ENCODE results near the gene SSTR5. TPM values are rescaled to one million over a fixed set of nuclear protein-coding genes. Genes with fewer than 3 reads are reported as not detected.

The SSTR5 gene
- total and polyA plus RNA-seq, 4 donors = 0.23 TPM; not detected in 3

DNA sequence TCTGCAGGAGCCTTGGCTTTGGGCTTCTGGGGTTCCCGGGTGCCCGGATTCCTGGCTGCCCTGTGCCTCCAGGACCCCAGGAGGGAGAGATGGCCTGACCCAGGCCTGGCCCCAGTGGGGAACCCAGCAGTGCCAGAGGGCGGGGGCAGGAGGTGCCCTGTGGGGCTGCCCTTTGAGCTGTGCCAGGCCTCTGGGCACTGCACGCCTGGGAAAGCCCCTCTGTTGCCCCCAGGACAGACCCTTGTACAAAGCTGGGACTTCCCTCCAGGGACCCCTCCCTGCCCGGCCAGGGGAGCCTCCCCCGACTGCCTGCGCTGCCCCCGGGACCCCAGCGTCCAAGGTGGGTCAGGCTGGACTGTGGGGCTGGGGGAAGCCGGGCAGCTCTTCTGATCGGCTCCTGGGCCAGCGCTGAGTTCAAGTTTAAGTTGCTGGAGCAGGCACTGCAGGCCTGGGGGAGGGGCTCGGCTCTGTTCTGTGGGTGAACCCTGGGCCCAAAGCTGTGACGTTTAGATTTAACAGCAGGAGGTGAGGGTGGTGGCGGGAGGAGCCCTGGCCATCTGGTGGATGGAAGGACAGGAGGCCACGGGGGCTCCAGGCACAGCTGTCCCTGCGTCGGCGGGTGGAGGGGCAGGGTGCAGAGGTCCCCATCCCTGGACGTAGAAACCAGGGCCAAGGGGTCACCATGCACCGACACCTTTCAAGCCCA lies 51.1 kb downstream of the SSTR5 start:
- 70 to 71% methylated on average over 21 of the region's 21 CpGs for WGBS, 2 donors
- no peak for ATAC-seq (ENCODE audit: insufficient read depth, low FRiP score)
- no peaks in the 10 kb centered on the region for H3K4me1 ChIP-seq (ENCODE audit: control insufficient read depth in 5 of 5, insufficient read depth in 5 of 5, low read length in 5 of 5)
- H3K9me3 ChIP-seq (ENCODE audit: control insufficient read depth in 4 of 4, insufficient read depth in 3 of 4, low read length in 3 of 4) = peaks cover 0 to 2% (median 0%) of the 10 kb centered on the region in 4 donors
- no peak overlapping the region for H3K27ac ChIP-seq (ENCODE audit: low read depth in 1 of 2, low read length in 1 of 2)
- H3K9ac ChIP-seq (ENCODE audit: insufficient read depth in 1 of 2, low read length in 2 of 2) = no peak overlapping the region
- no peak overlapping the region for H3K4me3 ChIP-seq
- H3K27me3 ChIP-seq (ENCODE audit: control insufficient read depth in 3 of 3, insufficient read depth in 3 of 3, low read length in 2 of 3) = peaks cover 0 to 33% (median 7%) of the 10 kb centered on the region in 3 donors
- TF ChIP-seq, protein P1, sequence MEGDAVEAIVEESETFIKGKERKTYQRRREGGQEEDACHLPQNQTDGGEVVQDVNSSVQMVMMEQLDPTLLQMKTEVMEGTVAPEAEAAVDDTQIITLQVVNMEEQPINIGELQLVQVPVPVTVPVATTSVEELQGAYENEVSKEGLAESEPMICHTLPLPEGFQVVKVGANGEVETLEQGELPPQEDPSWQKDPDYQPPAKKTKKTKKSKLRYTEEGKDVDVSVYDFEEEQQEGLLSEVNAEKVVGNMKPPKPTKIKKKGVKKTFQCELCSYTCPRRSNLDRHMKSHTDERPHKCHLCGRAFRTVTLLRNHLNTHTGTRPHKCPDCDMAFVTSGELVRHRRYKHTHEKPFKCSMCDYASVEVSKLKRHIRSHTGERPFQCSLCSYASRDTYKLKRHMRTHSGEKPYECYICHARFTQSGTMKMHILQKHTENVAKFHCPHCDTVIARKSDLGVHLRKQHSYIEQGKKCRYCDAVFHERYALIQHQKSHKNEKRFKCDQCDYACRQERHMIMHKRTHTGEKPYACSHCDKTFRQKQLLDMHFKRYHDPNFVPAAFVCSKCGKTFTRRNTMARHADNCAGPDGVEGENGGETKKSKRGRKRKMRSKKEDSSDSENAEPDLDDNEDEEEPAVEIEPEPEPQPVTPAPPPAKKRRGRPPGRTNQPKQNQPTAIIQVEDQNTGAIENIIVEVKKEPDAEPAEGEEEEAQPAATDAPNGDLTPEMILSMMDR (IDR thresholded peaks at IDR 0.05; ENCODE audit: control extremely low read depth, extremely low read depth) = no peak
- H3K36me3 ChIP-seq (ENCODE audit: control insufficient read depth in 4 of 4, insufficient read depth in 4 of 4, low read length in 4 of 4) = no peaks in the 10 kb centered on the region
- no peak for DNase-seq

DNA sequence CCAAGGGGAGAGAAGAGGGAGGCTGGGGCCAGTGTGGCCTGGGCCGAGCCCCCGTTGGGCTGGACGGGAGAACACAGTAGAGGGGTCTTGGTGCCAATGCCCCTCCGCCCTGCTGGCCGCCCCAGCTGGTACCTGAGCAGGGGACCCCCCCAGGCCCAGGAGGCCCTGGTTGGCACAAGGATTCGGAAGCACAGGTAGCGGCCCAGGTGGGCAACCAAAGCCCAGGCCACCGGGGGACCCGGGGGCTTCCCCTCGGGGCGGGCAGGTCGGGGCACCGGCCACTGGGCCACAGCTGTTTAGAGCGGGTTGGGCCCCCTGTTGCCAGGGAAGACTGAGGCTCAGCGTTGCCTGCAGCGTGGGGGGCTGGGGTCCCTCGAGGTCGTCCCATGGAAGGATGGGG lies 51.7 kb downstream of the SSTR5 start:
- H3K27ac ChIP-seq (ENCODE audit: low read depth in 1 of 2, low read length in 1 of 2) = no peak overlapping the region
- H3K4me3 ChIP-seq = no peak overlapping the region
- no peak for DNase-seq
- 81 to 82% methylated on average over 16 to 18 of the region's 18 CpGs for WGBS, 2 donors
- TF ChIP-seq, protein P1 (IDR thresholded peaks at IDR 0.05; ENCODE audit: control extremely low read depth, extremely low read depth) = no peak
- H3K9ac ChIP-seq (ENCODE audit: insufficient read depth in 1 of 2, low read length in 2 of 2) = no peak overlapping the region
- H3K4me1 ChIP-seq (ENCODE audit: control insufficient read depth in 5 of 5, insufficient read depth in 5 of 5, low read length in 5 of 5) = no peaks in the 10 kb centered on the region
- no peaks in the 10 kb centered on the region for H3K36me3 ChIP-seq (ENCODE audit: control insufficient read depth in 4 of 4, insufficient read depth in 4 of 4, low read length in 4 of 4)
- ATAC-seq (ENCODE audit: insufficient read depth, low FRiP score) = no peak
- peaks cover 0 to 33% (median 7%) of the 10 kb centered on the region in 3 donors for H3K27me3 ChIP-seq (ENCODE audit: control insufficient read depth in 3 of 3, insufficient read depth in 3 of 3, low read length in 2 of 3)
- H3K9me3 ChIP-seq (ENCODE audit: control insufficient read depth in 4 of 4, insufficient read depth in 3 of 4, low read length in 3 of 4) = peaks cover 0 to 2% (median 0%) of the 10 kb centered on the region in 4 donors

DNA sequence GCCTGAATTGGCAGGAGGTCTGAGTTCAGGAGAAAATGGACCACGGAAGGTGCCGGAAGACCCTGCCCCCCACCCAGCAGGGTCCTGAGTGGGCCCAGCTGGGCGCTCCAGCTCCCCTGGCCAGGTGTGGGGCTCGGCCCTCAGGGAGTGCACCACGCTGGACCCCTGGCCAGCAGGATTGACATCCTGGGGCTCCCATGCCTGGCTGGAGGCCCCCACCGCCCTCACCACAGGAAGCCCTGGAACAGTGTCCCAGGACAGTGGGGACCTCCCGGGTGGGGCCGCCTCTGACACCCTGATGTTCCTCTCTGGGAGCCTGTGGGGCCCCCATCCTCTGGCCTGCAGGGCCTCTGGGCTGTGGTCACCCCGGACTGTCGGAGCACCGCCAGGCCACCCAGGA lies 52.2 kb downstream of the SSTR5 start:
- Histone ChIP-seq H3K4me1 (ENCODE audit: control insufficient read depth in 5 of 5, insufficient read depth in 5 of 5, low read length in 5 of 5) (no peaks in the 10 kb centered on the region), H3K27me3 (ENCODE audit: control insufficient read depth in 3 of 3, insufficient read depth in 3 of 3, low read length in 2 of 3) (peaks cover 0 to 33% (median 7%) of the 10 kb centered on the region in 3 donors), H3K9me3 (ENCODE audit: control insufficient read depth in 4 of 4, insufficient read depth in 3 of 4, low read length in 3 of 4) (peaks cover 0 to 4% (median 0%) of the 10 kb centered on the region in 4 donors), H3K9ac (ENCODE audit: insufficient read depth in 1 of 2, low read length in 2 of 2) (no peak overlapping the region), H3K4me3 (no peak overlapping the region), H3K27ac (ENCODE audit: low read depth in 1 of 2, low read length in 1 of 2) (no peak overlapping the region), H3K36me3 (ENCODE audit: control insufficient read depth in 4 of 4, insufficient read depth in 4 of 4, low read length in 4 of 4) (no peaks in the 10 kb centered on the region)
- WGBS, 2 donors = 83 to 87% methylated on average over 10 to 11 of the region's 11 CpGs
- ATAC-seq (ENCODE audit: insufficient read depth, low FRiP score) = no peak
- TF ChIP-seq, protein P1 (IDR thresholded peaks at IDR 0.05; ENCODE audit: control extremely low read depth, extremely low read depth) = no peak
- DNase-seq = no peak

Measured in lung (tissue), 12 donors.